GM23248 (cell line): Measurements from ENCODE around the gene SMIM22. TPM values are rescaled to one million over a fixed set of nuclear protein-coding genes. Genes with fewer than 3 reads are reported as not detected.

ENCODE experiments used
- DNase-seq: peaks from one replicate; pipeline ENCODE4 v3.0.0-alpha.2; 2015
- H2AFZ ChIP-seq: fragments of 200-600 bp; sonication (generic); 2 replicates; pipeline ENCODE4 v1.6.1; 2016; ENCODE audit warnings: antibody characterized with exemption
- H3F3A ChIP-seq: fragments of 200-600 bp; sonication (generic); 2 replicates; pipeline ENCODE4 v1.6.1; 2016; ENCODE audit warnings: mild to moderate bottlenecking, antibody characterized with exemption, mixed run types; ENCODE audit not compliant: insufficient read depth
- H3K27ac ChIP-seq: fragments of 200-600 bp; sonication (generic); 2 replicates; pipeline ENCODE4 v1.5.1; 2016; ENCODE audit warnings: mild to moderate bottlenecking
- H3K27me3 ChIP-seq: fragments of 200-600 bp; sonication (generic); replicated peaks from 2 replicates; pipeline ENCODE4 v1.6.1; 2016; ENCODE audit warnings: mild to moderate bottlenecking; ENCODE audit not compliant: insufficient read depth
- H3K36me3 ChIP-seq: fragments of 200-600 bp; sonication (generic); 2 replicates; pipeline ENCODE4 v1.6.1; 2016; ENCODE audit warnings: low read depth, mild to moderate bottlenecking
- H3K4me1 ChIP-seq: fragments of 200-600 bp; sonication (generic); 2 replicates; pipeline ENCODE4 v1.6.1; 2016; ENCODE audit warnings: mild to moderate bottlenecking; ENCODE audit not compliant: insufficient read depth
- H3K4me2 ChIP-seq: fragments of 200-600 bp; sonication (generic); one replicate; pipeline ENCODE4 v1.6.1; 2016; ENCODE audit warnings: mild to moderate bottlenecking; ENCODE audit not compliant: unreplicated experiment
- H3K4me3 ChIP-seq: fragments of 200-600 bp; sonication (generic); 2 replicates; pipeline ENCODE4 v1.5.1; 2016; ENCODE audit warnings: mild to moderate bottlenecking
- H3K79me2 ChIP-seq: fragments of 200-600 bp; sonication (generic); 2 replicates; pipeline ENCODE4 v1.6.1; 2016; ENCODE audit warnings: mild to moderate bottlenecking; ENCODE audit not compliant: insufficient read depth
- H3K9ac ChIP-seq: fragments of 200-600 bp; sonication (generic); 2 replicates; pipeline ENCODE4 v1.6.1; 2016; ENCODE audit warnings: mild to moderate bottlenecking
- H3K9me2 ChIP-seq: fragments of 200-600 bp; sonication (generic); 2 replicates; pipeline ENCODE4 v1.6.1; 2016; ENCODE audit warnings: mixed run types, mild to moderate bottlenecking, moderate library complexity; ENCODE audit not compliant: insufficient read depth
- H3K9me3 ChIP-seq: fragments of 200-600 bp; sonication (generic); one replicate; pipeline ENCODE4 v1.6.1; 2017; ENCODE audit warnings: low read depth
- H4K20me1 ChIP-seq: fragments of 200-600 bp; sonication (generic); 2 replicates; pipeline ENCODE4 v1.6.0; 2016; ENCODE audit not compliant: insufficient read depth
- EZH2 ChIP-seq: fragments of 200-600 bp; sonication (generic); IDR thresholded peaks from 2 replicates; pipeline ENCODE4 v1.6.1; 2018; ENCODE audit warnings: antibody characterized with exemption, mild to moderate bottlenecking; ENCODE audit not compliant: insufficient read depth, poor library complexity, severe bottlenecking
- EZH2phosphoT487 ChIP-seq: fragments of 200-600 bp; sonication (generic); IDR thresholded peaks from 2 replicates; pipeline ENCODE4 v1.6.1; 2018; ENCODE audit warnings: antibody characterized with exemption, moderate library complexity, mild to moderate bottlenecking, low read depth; ENCODE audit not compliant: insufficient read depth
- WGBS, 2 experiments: methylation state at CpG; one replicate each; pipeline ENCODE4 v1.1.6; 2015 to 2017; ENCODE audit warnings: low lambda C conversion rate in 2 of 2, low coverage in 1 of 2; ENCODE audit errors: missing lambda C conversion rate in 2 of 2; 5-methylcytosine and 5-hydroxymethylcytosine counted together
- in situ Hi-C: fragments of 300-500 bp; cut with MboI; formaldehyde crosslinking; loops from 2 replicates; pipeline ENCODE4 v1.15.0; 2020
- polyA plus RNA-seq: library from polyadenylated mRNA; unstranded; fragments of >200 nt; fragmentation: Nextera tagmentation; extraction: Ambion mirVana; gene quantifications from 2 replicates; pipeline ENCODE4 v1.2.1, GENCODE V29; 2016
- total RNA-seq: library from RNA; depleted of rRNA; stranded (reverse); fragments of >200 nt; shearing (Covaris generic); gene quantifications from 2 replicates; pipeline ENCODE4 v1.2.3, GENCODE V29; 2014

The SMIM22 gene
- total and polyA plus RNA-seq, 2 experiments from 2014 or later = not detected

- no peak for DNase-seq
- TF ChIP-seq EZH2 (no peak), EZH2phosphoT487 (no peak)
- no peak overlapping the region for H2AFZ ChIP-seq
- H3K79me2 ChIP-seq = no peaks in the 10 kb centered on the region
- no peak overlapping the region for H3K9ac ChIP-seq
- no peaks in the 10 kb centered on the region for H3K4me1 ChIP-seq
- H3K9me3 ChIP-seq = no peaks in the 10 kb centered on the region
- 93 to 96% methylated on average over 7 of the region's 7 CpGs for WGBS, 2 experiments
- no peak overlapping the region for H3K27ac ChIP-seq
- H3K9me2 ChIP-seq = no peaks in the 10 kb centered on the region
- no peak overlapping the region for H3K4me2 ChIP-seq
- in situ Hi-C loops = no loop called here
- no peak overlapping the region for H3K4me3 ChIP-seq
- no peaks in the 10 kb centered on the region for H3K27me3 ChIP-seq
- no peaks in the 10 kb centered on the region for H4K20me1 ChIP-seq
- no peaks in the 10 kb centered on the region for H3F3A ChIP-seq
- H3K36me3 ChIP-seq = no peaks in the 10 kb centered on the region
Measured at GRCh38 chr16:4788910-4789309, 6.3 kb upstream of the SMIM22 start.

- no peaks in the 10 kb centered on the region for H3K9me2 ChIP-seq
- no peaks in the 10 kb centered on the region for H3F3A ChIP-seq
- 87 to 88% methylated on average over 10 of the region's 10 CpGs for WGBS, 2 experiments
- no peaks in the 10 kb centered on the region for H4K20me1 ChIP-seq
- TF ChIP-seq EZH2phosphoT487 = no peak
- no peak overlapping the region for H3K4me2 ChIP-seq
- no peaks in the 10 kb centered on the region for H3K27me3 ChIP-seq
- DNase-seq = no peak
- no peak overlapping the region for H3K9ac ChIP-seq
- in situ Hi-C loops = no loop called here
- H3K36me3 ChIP-seq = no peaks in the 10 kb centered on the region
- H3K4me3 ChIP-seq = no peak overlapping the region
- no peak overlapping the region for H2AFZ ChIP-seq
- H3K27ac ChIP-seq = no peak overlapping the region
- H3K79me2 ChIP-seq = no peaks in the 10 kb centered on the region
- H3K9me3 ChIP-seq = no peaks in the 10 kb centered on the region
- no peaks in the 10 kb centered on the region for H3K4me1 ChIP-seq
Measured at GRCh38 chr16:4790261-4790660, 4.9 kb upstream of the SMIM22 start.

- no peaks in the 10 kb centered on the region for H3K27me3 ChIP-seq
- H3K36me3 ChIP-seq = no peaks in the 10 kb centered on the region
- no peak overlapping the region for H3K4me2 ChIP-seq
- in situ Hi-C loops = no loop called here
- no peak overlapping the region for H3K4me3 ChIP-seq
- no peaks in the 10 kb centered on the region for H3K79me2 ChIP-seq
- no peak overlapping the region for H3K9ac ChIP-seq
- H3K4me1 ChIP-seq = no peaks in the 10 kb centered on the region
- H3F3A ChIP-seq = no peaks in the 10 kb centered on the region
- H2AFZ ChIP-seq = no peak overlapping the region
- TF ChIP-seq EZH2phosphoT487 = no peak
- no peak for TF ChIP-seq EZH2
- DNase-seq = no peak
- no peaks in the 10 kb centered on the region for H4K20me1 ChIP-seq
- H3K9me2 ChIP-seq = no peaks in the 10 kb centered on the region
- H3K9me3 ChIP-seq = no peaks in the 10 kb centered on the region
- no peak overlapping the region for H3K27ac ChIP-seq
- 62 to 64% methylated on average over 10 of the region's 10 CpGs for WGBS, 2 experiments
Measured at GRCh38 chr16:4790871-4791270, 4.3 kb upstream of the SMIM22 start.

GRCh38 chr16:4792951-4793513 is 2.1 kb upstream of the SMIM22 start:
- Histone ChIP-seq H3K79me2 (no peaks in the 10 kb centered on the region), H3K9me2 (no peaks in the 10 kb centered on the region), H3K27ac (no peak overlapping the region), H3K27me3 (no peaks in the 10 kb centered on the region), H3K9ac (no peak overlapping the region), H4K20me1 (no peaks in the 10 kb centered on the region), H3K4me1 (no peaks in the 10 kb centered on the region), H3K4me2 (no peak overlapping the region), H2AFZ (no peak overlapping the region), H3K9me3 (no peaks in the 10 kb centered on the region), H3K4me3 (no peak overlapping the region), H3K36me3 (no peaks in the 10 kb centered on the region), H3F3A (no peaks in the 10 kb centered on the region)
- 77 to 79% methylated on average over 12 to 13 of the region's 13 CpGs for WGBS, 2 experiments
- TF ChIP-seq EZH2phosphoT487 (no peak), EZH2 (no peak)
- DNase-seq = no peak
- in situ Hi-C loops = no loop called here
